ENCODE measurements around the gene TM2D3.

- no peak for TF ChIP-seq FOXK2 (IDR thresholded peaks at IDR 0.05)
- no peak for TF ChIP-seq ELF4 (IDR thresholded peaks at IDR 0.05)
- no peak for TF ChIP-seq SP1 (IDR thresholded peaks at IDR 0.05)
- TF ChIP-seq ZNF384 (IDR thresholded peaks at IDR 0.05), result no peak
- TF ChIP-seq FOXM1 (IDR thresholded peaks at IDR 0.05; ENCODE audit: borderline replicate concordance), result no peak
- TF ChIP-seq FOXA1 (IDR thresholded peaks at IDR 0.05), result no peak
- no peak for TF ChIP-seq NFRKB (IDR thresholded peaks at IDR 0.05)
Observed at GRCh38 chr15:101607108-101607507, 45.1 kb downstream of the TM2D3 start.

Data from HEK293T (cell line).